NCI-H128 (cell line): ENCODE results near the gene LYRM4.

Experiments
- DNase-seq: peaks from one replicate; lab custom pipeline; 2025; ENCODE audit not compliant: unreplicated experiment; lab: John Stamatoyannopoulos, UW

Gene LYRM4

GRCh38 chr6:5260661-5261544 is at the start of gene LYRM4, which contains the start of gene FARS2:
TSS of gene LYRM4 (minus strand) at chr6:5260950. CDS start at chr6:5260733, 217 bp downstream.
TSS of gene FARS2 (plus strand) at chr6:5261513.
- peak; percentile 81 for DNase-seq

GRCh38 chr6:5308066-5308465 is 47.3 kb upstream of the LYRM4 start:
- no peak for DNase-seq

DNA sequence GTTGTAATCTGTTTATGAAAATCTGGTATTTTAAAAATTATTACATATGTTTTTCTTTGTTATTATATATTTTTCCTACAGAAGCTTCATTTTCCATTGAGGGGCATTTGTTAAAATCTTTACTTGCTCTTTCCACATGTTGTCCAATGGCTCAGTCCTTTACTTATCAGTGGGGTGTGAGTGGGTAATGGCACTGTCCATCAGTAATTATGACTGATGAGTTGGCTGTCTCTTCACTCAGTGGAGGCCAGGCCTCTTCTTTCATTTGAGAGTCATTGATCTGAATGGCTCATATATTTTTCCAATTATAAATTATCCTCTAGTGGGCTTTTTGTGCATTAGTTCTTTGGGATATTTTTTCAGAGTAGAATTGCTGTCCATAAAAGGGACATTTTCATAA is 46.3 kb upstream of the LYRM4 start:
- DNase-seq: no peak

DNA sequence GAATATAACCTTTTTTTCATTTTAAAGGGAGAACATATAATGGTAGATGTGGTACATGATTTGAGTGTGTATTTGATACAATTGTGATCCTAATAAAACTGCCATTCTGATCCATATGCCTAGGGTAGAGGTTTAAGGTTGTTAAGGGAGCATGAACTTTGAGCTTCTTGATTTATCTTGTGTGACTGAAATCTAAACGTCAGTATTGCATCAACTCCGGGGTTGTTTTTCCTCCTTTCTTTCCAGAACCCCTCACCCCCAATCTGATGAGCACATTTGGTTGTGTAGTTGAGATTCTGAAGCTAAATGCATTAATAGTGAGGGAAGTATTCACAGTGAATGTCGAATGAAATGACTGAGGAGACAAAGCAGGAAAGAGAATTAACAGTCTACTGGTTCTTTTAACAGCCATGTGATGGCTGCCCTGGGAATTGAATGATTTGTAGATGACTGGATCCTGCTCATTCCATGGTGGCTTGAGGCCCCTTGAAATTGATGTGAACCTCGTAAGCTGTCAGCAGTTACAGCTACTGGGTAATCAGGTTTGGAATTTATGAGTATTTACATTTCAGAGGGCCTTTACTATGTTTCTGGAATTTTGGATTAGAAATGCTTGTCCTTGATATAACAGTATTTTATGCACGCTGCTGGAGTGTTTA is 45.3 kb upstream of the LYRM4 start:
- no peak for DNase-seq

DNA sequence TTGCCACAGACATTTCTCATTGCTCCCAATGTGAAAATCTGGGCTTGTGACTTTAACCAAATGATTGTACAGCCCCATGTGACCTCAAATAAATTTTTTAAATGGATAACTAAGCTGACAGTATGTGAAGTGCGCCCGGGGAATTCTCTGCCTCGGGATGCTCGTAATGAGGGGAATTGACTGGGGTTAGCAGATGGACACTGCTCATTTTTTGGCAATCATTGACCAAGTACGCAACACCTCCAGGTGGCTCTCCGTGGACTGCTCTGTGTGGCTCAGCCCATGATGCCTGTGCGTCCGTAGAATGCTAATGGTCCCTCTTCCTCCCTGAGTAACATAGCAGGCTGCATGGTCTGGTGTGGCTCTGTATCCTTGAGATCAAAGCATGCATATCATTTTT is 42.9 kb upstream of the LYRM4 start:
- no peak for DNase-seq

DNA sequence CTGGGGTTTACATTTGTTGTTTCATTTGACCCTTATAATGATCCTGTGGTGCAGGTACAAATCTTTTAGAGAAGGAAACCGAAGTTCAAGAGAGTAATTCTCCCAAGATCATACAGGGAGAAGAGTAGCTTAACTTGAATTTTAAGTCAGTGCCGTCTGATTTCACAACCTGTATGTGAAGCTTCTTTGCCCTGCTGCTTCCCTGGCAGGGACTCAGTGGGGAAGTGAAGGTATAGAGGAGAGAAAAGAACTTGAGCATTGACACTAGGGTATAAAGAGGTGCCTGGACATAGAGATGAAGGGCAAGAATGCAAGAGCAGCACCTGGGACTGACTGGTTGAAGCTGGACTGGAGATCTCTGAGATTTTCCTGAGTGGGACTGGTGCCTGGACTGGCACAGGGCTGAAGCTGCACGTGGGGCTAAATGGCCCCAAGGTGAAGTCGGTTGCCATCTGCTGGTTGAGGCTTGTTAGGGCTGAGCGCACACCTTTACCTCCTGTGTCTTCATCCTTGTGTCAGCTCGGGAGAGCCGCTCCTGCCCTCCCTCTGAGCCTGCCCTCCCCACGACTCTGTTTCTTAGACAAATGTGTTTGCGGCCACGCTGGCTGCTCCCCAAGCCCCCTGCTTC is 42.4 kb upstream of the LYRM4 start:
- no peak for DNase-seq

DNA sequence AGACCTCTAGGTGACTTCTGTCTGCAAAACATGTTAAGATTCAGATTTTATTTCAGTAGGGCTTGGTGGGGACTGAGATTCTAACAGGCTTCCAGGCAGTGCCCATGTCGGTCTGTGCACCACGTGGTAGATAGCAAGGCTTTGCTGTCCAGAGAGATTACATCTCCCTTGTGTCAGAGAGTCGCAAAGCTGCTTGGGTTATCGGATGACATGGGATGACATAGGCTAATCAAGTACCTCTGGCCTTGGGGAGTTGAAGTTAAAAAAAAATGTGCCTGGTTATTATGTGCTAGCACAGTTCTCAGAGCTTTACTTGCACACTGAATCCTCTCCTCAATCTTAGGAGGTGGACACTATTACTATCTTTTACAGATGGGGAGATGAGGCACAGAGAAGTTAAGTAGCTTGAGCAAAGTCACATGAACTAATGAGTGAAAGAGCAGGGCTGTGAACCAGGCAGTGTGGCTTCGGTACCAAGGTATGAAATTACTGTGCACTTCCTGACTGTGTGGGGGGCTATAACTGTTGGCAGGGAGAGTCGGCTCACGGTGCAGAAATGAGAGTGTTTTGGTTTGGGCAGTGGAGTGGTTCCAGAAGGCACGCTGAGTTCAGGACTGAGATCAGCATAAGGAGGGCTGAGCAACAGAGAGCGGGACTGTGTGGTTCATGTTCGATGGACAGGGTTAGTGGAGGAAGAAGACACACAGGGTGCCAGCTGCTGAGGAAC is 41.6 kb upstream of the LYRM4 start:
- no peak for DNase-seq

GRCh38 chr6:5300206-5300764 is 39.5 kb upstream of the LYRM4 start:
- DNase-seq: no peak

DNA sequence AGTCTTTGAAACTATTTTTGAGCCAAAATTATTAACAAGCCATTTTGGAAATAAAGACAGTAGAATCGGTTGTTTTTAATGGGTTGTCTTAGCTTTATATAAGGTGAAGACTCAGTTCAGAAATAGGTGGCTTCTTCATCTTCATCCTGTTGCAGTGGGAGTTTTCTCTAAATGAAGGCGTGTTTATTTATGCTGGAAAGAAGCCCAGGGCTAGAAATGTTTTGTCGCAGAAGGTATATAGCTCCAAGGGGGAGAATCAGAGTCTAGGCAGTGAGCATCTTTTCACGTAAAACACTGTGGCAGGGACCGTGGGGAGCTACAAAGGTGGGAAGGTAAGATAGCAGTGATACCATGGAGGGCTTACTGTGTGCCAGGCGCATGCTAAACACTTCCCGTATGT is 34.9 kb upstream of the LYRM4 start:
- DNase-seq: no peak

DNA sequence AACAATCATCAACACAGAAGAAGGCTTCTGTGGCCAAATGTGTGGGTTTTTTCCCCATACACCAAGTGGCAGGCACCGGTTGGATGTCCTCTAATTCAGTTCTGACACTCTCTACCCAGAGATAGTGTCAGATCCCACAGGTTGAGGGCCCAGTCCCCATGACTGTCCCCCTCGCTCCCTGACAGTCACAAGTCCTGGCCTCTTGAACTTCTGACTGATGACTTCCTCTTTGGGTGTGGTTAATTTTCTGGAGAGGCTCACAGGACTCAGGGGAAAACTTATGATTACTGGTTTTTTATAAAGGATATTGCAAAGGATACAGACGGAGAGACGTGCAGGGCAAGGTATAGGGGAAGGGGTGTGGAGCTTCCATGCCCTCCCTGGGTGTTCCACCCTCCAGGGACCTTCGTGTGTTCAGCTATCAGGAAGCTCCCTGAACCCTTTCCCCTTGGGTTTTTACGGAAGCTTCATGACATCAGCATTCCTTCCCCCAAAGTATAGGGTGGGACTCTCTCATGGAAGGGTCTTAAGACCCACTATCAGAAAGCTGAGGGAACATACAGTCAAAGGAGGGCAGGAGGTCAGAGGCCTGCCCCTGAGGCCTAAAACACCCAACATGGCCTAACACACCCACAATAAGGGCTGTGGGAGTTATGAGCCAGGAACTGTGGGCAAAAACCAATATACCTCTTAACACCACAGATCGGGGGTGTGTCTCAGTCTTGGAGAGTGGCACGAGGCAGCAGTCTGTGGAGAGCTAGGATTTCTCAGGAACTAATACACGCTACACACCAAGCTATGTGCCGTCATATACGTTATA is 33.9 kb upstream of the LYRM4 start:
- no peak for DNase-seq

- DNase-seq: no peak
These were observed 32.9 kb upstream of the LYRM4 start for GRCh38 chr6:5293692-5294091.

- DNase-seq: no peak
These were observed 31.4 kb upstream of the LYRM4 start for GRCh38 chr6:5292154-5292553.

GRCh38 chr6:5290500-5290899 is 29.8 kb upstream of the LYRM4 start:
- DNase-seq: no peak

DNA sequence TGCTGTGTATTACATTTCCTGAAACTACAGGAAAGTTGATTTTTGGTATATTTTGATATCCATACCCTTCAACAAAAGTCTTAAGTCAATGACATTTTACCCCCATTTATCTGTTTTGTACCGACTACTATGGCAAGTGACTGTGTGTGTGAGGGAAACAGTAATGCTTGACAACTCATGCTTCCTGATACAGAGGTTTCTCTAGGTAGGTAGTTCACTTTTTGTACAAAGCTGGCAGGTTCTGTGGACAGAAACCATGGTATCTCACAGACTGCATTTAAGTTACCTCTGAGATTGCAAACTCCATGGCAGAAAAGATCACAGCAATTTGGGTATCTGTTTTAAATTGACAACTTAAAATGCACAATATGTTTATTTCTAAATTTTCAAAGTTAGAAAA is 29.3 kb upstream of the LYRM4 start:
- no peak for DNase-seq

DNA sequence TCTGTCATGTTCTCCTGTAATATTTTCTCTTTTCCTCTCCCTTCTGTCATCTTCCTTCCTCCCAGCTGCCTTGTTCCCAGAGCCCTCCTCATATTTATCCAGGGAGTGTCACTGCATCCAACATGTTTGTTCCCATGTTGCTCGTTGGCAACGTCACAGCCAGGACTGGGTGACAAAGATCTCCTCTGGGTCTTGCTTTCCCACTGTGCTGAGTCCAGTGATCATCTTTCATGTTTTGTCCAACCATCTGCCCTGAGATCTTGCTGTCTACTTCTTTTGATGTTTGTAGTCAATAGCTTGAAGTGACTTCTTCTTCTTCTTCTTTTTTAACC is 27.2 kb upstream of the LYRM4 start:
- no peak for DNase-seq

GRCh38 chr6:5287205-5287965 is 26.6 kb upstream of the LYRM4 start:
- DNase-seq: no peak

- no peak for DNase-seq
These were observed 26.0 kb upstream of the LYRM4 start for GRCh38 chr6:5286780-5287179.

- DNase-seq: no peak
These were observed 24.8 kb upstream of the LYRM4 start for GRCh38 chr6:5285526-5285925.

GRCh38 chr6:5285081-5285480 is 24.3 kb upstream of the LYRM4 start:
- no peak for DNase-seq
